Body of pancreas (tissue), 4 donors: ENCODE measurements around the gene CYP2W1.

Source experiments
- CTCF ChIP-seq, 7 experiments: fragments of 450-650 bp in 4 of 7; fragments of 200-600 bp in 3 of 7; sonication (generic) in 3 of 7; IDR thresholded peaks; one replicate each; pipeline ENCODE4 v1.5.1; 2016 to 2019; ENCODE audit warnings: antibody characterized with exemption in 7 of 7
- POLR2A ChIP-seq, 3 donors: fragments of 450-650 bp; IDR thresholded peaks; one replicate each; pipeline ENCODE4 v1.6.1; 2016; ENCODE audit warnings: antibody characterized with exemption in 3 of 3, mild to moderate bottlenecking in 2 of 3

GRCh38 chr7:972676-973309 lies 10.2 kb upstream of the CYP2W1 start:
- TF ChIP-seq CTCF (IDR thresholded peaks at IDR 0.05) (no peak), POLR2A (IDR thresholded peaks at IDR 0.05) (no peak)
